HepG2 (cell line): ENCODE measurements around the gene ST14. TPM values are rescaled to one million over a fixed set of nuclear protein-coding genes. Genes with fewer than 3 reads are reported as not detected.

Experiments
- ATAC-seq: fragments of 200-7000 bp; cut with Tn5 transposase; 3 replicates; pipeline ENCODE4 v1.9.1; 2020; ENCODE audit warnings: mild to moderate bottlenecking, moderate library complexity
- BruUV-seq: library from RNA; stranded (reverse); fragments of 400-500 nt; replicated peaks from 2 replicates; lab custom pipeline; 2021; lab: Mats Ljungman, UMichigan
- CTCF ChIA-PET: fragments of 300-600 bp; formaldehyde crosslinking; extraction: SDS; loops from one replicate; lab custom pipeline; 2021; ENCODE audit warnings: low total read pairs, inconsistent platforms, low intra/inter-chr PET ratio; lab: Yijun Ruan, JAX
- POLR2A ChIA-PET: fragments of 350-600 bp; sonication (Branson Sonifier 250); formaldehyde crosslinking; loops from one replicate; lab custom pipeline; 2020; ENCODE audit warnings: antibody characterized with exemption, inconsistent platforms; lab: Yijun Ruan, JAX
- DNase-seq: peaks from one replicate; pipeline ENCODE4 v3.0.0-alpha.2; 2015; ENCODE audit warnings: low spot score
- FAIRE-seq: peaks from 3 replicates; lab custom pipeline; 2011; peaks lifted over from hg19 to GRCh38; lab: Jason Lieb, UNC
- H2AFZ ChIP-seq: one replicate; pipeline ENCODE4 v1.6.1; 2011; ENCODE audit warnings: low read length, inconsistent platforms
- H3K27ac ChIP-seq: fragments of 300-600 bp; 3 replicates; pipeline ENCODE4 v1.8.0; 2011; ENCODE audit warnings: mixed run types, mild to moderate bottlenecking, mixed read lengths, low read length, inconsistent platforms; ENCODE audit not compliant: insufficient read depth; ENCODE audit errors: extremely low read length
- H3K27me3 ChIP-seq, 2 experiments: fragments of 200-600 bp in 1 of 2; 2 replicates in 1 of 2; 3 replicates in 1 of 2; pipeline versions ENCODE4 v1.6.0 to v1.8.0; 2011; ENCODE audit warnings: low read length in 2 of 2, mild to moderate bottlenecking in 2 of 2, moderate library complexity in 2 of 2, inconsistent platforms in 1 of 2; ENCODE audit not compliant: insufficient read depth in 2 of 2, control insufficient read depth in 1 of 2
- H3K36me3 ChIP-seq, 2 experiments: fragments of 200-600 bp in 1 of 2; replicated peaks in 1 of 2; 2 replicates in 1 of 2; 3 replicates in 1 of 2; pipeline versions ENCODE4 v1.5.1 to v1.8.0; 2011; ENCODE audit warnings: low read length in 2 of 2, inconsistent platforms in 1 of 2; ENCODE audit not compliant: insufficient read depth in 2 of 2, control insufficient read depth in 1 of 2
- H3K4me1 ChIP-seq: 2 replicates; pipeline ENCODE4 v1.5.1; 2012; ENCODE audit warnings: low read length, inconsistent platforms; ENCODE audit not compliant: insufficient read depth
- H3K4me2 ChIP-seq: 2 replicates; pipeline ENCODE4 v1.6.0; 2011; ENCODE audit warnings: low read depth, low read length, inconsistent platforms
- H3K4me3 ChIP-seq, 3 experiments: fragments of 200-600 bp in 1 of 3; sonication (generic), shearing (Covaris generic) in 1 of 3; replicated peaks in 1 of 3; 2 replicates each; pipeline ENCODE4 v1.5.1; 2011 to 2016; ENCODE audit warnings: low read length in 3 of 3, inconsistent platforms in 2 of 3, low read depth in 2 of 3, mild to moderate bottlenecking in 2 of 3, control low read depth in 1 of 3, mixed read lengths in 1 of 3; ENCODE audit not compliant: insufficient read depth in 1 of 3
- H3K79me2 ChIP-seq: one replicate; pipeline ENCODE4 v1.6.1; 2011; ENCODE audit warnings: low read length, inconsistent platforms; ENCODE audit not compliant: insufficient read depth
- H3K9ac ChIP-seq: 2 replicates; pipeline ENCODE4 v1.6.0; 2011; ENCODE audit warnings: mild to moderate bottlenecking, low read depth, low read length, inconsistent platforms; ENCODE audit not compliant: insufficient read depth
- H3K9me3 ChIP-seq: 2 replicates; pipeline ENCODE4 v1.5.1; 2012; ENCODE audit warnings: mild to moderate bottlenecking, low read length
- H4K20me1 ChIP-seq: 2 replicates; pipeline ENCODE4 v1.6.0; 2011; ENCODE audit warnings: inconsistent platforms, mild to moderate bottlenecking, low read length, moderate library complexity; ENCODE audit not compliant: insufficient read depth
- CEBPB ChIP-seq: IDR thresholded peaks from 2 replicates; pipeline ENCODE4 v1.6.1; 2011; ENCODE audit warnings: low read depth, low read length, improper control_type of control experiment, borderline replicate concordance
- THAP11 ChIP-seq: IDR thresholded peaks from 2 replicates; pipeline ENCODE4 v1.6.1; 2016; ENCODE audit warnings: missing biosample characterization, missing genetic modification reagents
- ZBTB33 ChIP-seq: sonication (generic); formaldehyde crosslinking; IDR thresholded peaks from 2 replicates; pipeline ENCODE4 v1.4.0; 2020; ENCODE audit warnings: missing genetic modification reagents
- ZBTB38 ChIP-seq: sonication (generic); formaldehyde crosslinking; IDR thresholded peaks from 2 replicates; pipeline ENCODE4 v1.5.1; 2020; ENCODE audit warnings: mild to moderate bottlenecking, missing genetic modification reagents
- ZNF280D ChIP-seq: sonication (generic); formaldehyde crosslinking; IDR thresholded peaks from 2 replicates; pipeline ENCODE4 v1.5.1; 2020; ENCODE audit warnings: mild to moderate bottlenecking, missing genetic modification reagents
- ZNF687 ChIP-seq: sonication (generic); formaldehyde crosslinking; IDR thresholded peaks from 2 replicates; pipeline ENCODE4 v1.5.1; 2020; ENCODE audit warnings: mild to moderate bottlenecking, missing genetic modification reagents, moderate library complexity
- WGBS: methylation state at CpG from one replicate; pipeline ENCODE4 v1.1.6; 2017; ENCODE audit warnings: low lambda C conversion rate; 5-methylcytosine and 5-hydroxymethylcytosine counted together
- in situ Hi-C: cut with HindIII; loops from 2 replicates; pipeline ENCODE4 v1.10.0; 2017; ENCODE audit warnings: low pct_unique_long_range_greater_than_20kb; ENCODE audit not compliant: extremely low pct_ligation_motif_present
- intact Hi-C: fragments of 100-400 bp; cut with micrococcal nuclease; formaldehyde crosslinking; loops from one replicate; pipeline ENCODE4 v1.10.0; 2022; ENCODE audit not compliant: unreplicated experiment
- polyA plus RNA-seq, 8 experiments: library from polyadenylated mRNA; depleted of rRNA in 3 of 8; stranded (reverse) in 7 of 8; unstranded in 1 of 8; fragments of >200 nt; fragmentation: Illumina TruSeq in 4 of 8; extraction: Trizol in 4 of 8; gene quantifications; 2 replicates each; pipeline versions ENCODE4 v1.2.1 to v1.2.3, GENCODE V29; 2011 to 2016; ENCODE audit warnings: low read depth in 4 of 8, missing spikeins in 1 of 8, mixed read lengths in 1 of 8; ENCODE audit not compliant: insufficient read depth in 1 of 8
- total RNA-seq, 5 experiments: library from RNA; depleted of rRNA; stranded (reverse); fragments of >200 nt; fragmentation: Illumina TruSeq; extraction: Trizol; gene quantifications; 2 replicates each; pipeline ENCODE4 v1.2.3, GENCODE V29; 2016; ENCODE audit warnings: low read depth in 1 of 5

The ST14 gene
- total and polyA plus RNA-seq, 2 of the 13 experiments (the other 11 are each of a cell fraction or from before 2014, with no cell fraction given), result 0.88 to 1.4 TPM

GRCh38 chr11:130190371-130190881, 30.8 kb downstream of the ST14 start:
- no peak overlapping the region for H3K4me3 ChIP-seq
- no peak overlapping the region for H3K27ac ChIP-seq
- H2AFZ ChIP-seq, result no peak overlapping the region
- DNase-seq (no peak), FAIRE-seq (no peak), ATAC-seq (no peak)
- H3K9ac ChIP-seq, result no peak overlapping the region
- WGBS, result 97% methylated on average over 27 of the region's 29 CpGs
- H3K4me2 ChIP-seq, result no peak overlapping the region
- H3K79me2 ChIP-seq, result no peaks in the 10 kb centered on the region
- POLR2A ChIA-PET, result no interaction called here
- no peaks in the 10 kb centered on the region for H3K9me3 ChIP-seq
- in situ Hi-C loops, result no loop called here
- H3K36me3 ChIP-seq, result no peaks in the 10 kb centered on the region
- intact Hi-C loops, result no loop called here
- CTCF ChIA-PET, result no interaction called here
- BruUV-seq, result no TSS peak
- TF ChIP-seq ZBTB33, result peak; percentile 31; the same call in 1 of the 2 replicates
- TF ChIP-seq CEBPB, result no peak
- peaks cover 50% of the 10 kb centered on the region for H3K4me1 ChIP-seq
- no peaks in the 10 kb centered on the region for H4K20me1 ChIP-seq
- H3K27me3 ChIP-seq, result no peaks in the 10 kb centered on the region

GRCh38 chr11:130191896-130192295, 32.3 kb downstream of the ST14 start:
- no peak overlapping the region for H3K9ac ChIP-seq
- peak overlapping the region; percentile 72 for H3K27ac ChIP-seq
- peaks cover 50% of the 10 kb centered on the region for H3K4me1 ChIP-seq
- no peak overlapping the region; a peak in 1 of 6 replicates for H3K4me3 ChIP-seq
- no peak for DNase-seq
- no peaks in the 10 kb centered on the region for H3K36me3 ChIP-seq
- BruUV-seq, result no TSS peak
- in situ Hi-C loops, result no loop called here
- no peaks in the 10 kb centered on the region for H3K27me3 ChIP-seq
- no peaks in the 10 kb centered on the region for H3K79me2 ChIP-seq
- no peak for ATAC-seq
- H2AFZ ChIP-seq, result no peak overlapping the region
- no peak for FAIRE-seq
- POLR2A ChIA-PET, result interaction anchor here (2.6 kb wide), 1 partner anchor 10 kb away, joined by 33 read pairs; no protein-coding TSS in a partner anchor
- no peak overlapping the region for H3K4me2 ChIP-seq
- TF ChIP-seq THAP11 (CRISPR knock-in tag) (no peak), ZNF687 (CRISPR knock-in tag) (0 out of 2 replicates have a peak, but pooled peaks have one; percentile 21), ZNF280D (no peak), ZBTB38 (CRISPR knock-in tag) (peak; percentile 38; the same call in 1 of the 2 replicates)
- WGBS, result 96% methylated on average over 14 of the region's 14 CpGs
- H3K9me3 ChIP-seq, result no peaks in the 10 kb centered on the region
- intact Hi-C loops, result no loop called here
- CTCF ChIA-PET, result no interaction called here
- no peaks in the 10 kb centered on the region for H4K20me1 ChIP-seq
